ENCODE data around the gene MT1E. TPM values are rescaled to one million over a fixed set of nuclear protein-coding genes. Genes with fewer than 3 reads are reported as not detected.

The MT1E gene
- polyA plus RNA-seq, 1 donor from 2014 or later, result not detected

- H3F3A ChIP-seq (ENCODE audit: insufficient read depth, low read length, poor library complexity, severe bottlenecking), result no peaks in the 10 kb centered on the region
- H3K27ac ChIP-seq (ENCODE audit: low read length), result no peak within 1 kb of the TSS
- TF ChIP-seq POLR2AphosphoS5 (IDR thresholded peaks at IDR 0.05) (no peak), SMC3 (conservative IDR thresholded peaks at IDR 0.05; ENCODE audit: poor library complexity) (no peak), CTCF (IDR thresholded peaks at IDR 0.05; ENCODE audit: poor library complexity, severe bottlenecking) (no peak), MXI1 (conservative IDR thresholded peaks at IDR 0.05; ENCODE audit: poor library complexity, severe bottlenecking) (no peak)
- no peaks in the 10 kb centered on the region for H3K9me2 ChIP-seq (ENCODE audit: insufficient read depth, low read length)
- no peak within 1 kb of the TSS for H3K4me2 ChIP-seq (ENCODE audit: low read length)
- peak within 1 kb of the TSS; percentile 46 for H3K4me3 ChIP-seq (ENCODE audit: low read length)
- H3K9ac ChIP-seq (ENCODE audit: low read length), result no peak within 1 kb of the TSS
- H3K9me3 ChIP-seq (ENCODE audit: low read length), result no peaks in the 10 kb centered on the region
- H3K27me3 ChIP-seq (ENCODE audit: insufficient read depth, low read depth, low read length), result peaks cover 99% of the 10 kb centered on the region
- no peak within 1 kb of the TSS for H2AFZ ChIP-seq (ENCODE audit: low read depth, low read length)
- H3K36me3 ChIP-seq (ENCODE audit: insufficient read depth, low read length), result no peaks in the 10 kb centered on the region
- H4K20me1 ChIP-seq (ENCODE audit: insufficient read depth), result no peaks in the 10 kb centered on the region
- H3K79me2 ChIP-seq (replicated peaks; ENCODE audit: insufficient read depth, low read length), result no peaks in the 10 kb centered on the region
Observed at GRCh38 chr16:56667581-56668571, 42.3 kb downstream of the MT1E start, which contains the start of gene MT1G. Gene MT1G (minus strand): TSS chr16:56668065. CDS start chr16:56667993, 72 bp downstream.

- Histone ChIP-seq H3K27me3 (ENCODE audit: insufficient read depth, low read depth, low read length) (peaks cover 99% of the 10 kb centered on the region), H3F3A (ENCODE audit: insufficient read depth, low read length, poor library complexity, severe bottlenecking) (no peaks in the 10 kb centered on the region), H3K9ac (ENCODE audit: low read length) (no peak within 1 kb of the TSS), H3K4me2 (ENCODE audit: low read length) (no peak within 1 kb of the TSS), H3K36me3 (ENCODE audit: insufficient read depth, low read length) (no peaks in the 10 kb centered on the region), H3K4me3 (ENCODE audit: low read length) (no peak within 1 kb of the TSS), H3K79me2 (replicated peaks; ENCODE audit: insufficient read depth, low read length) (no peaks in the 10 kb centered on the region), H3K27ac (ENCODE audit: low read length) (no peak within 1 kb of the TSS), H4K20me1 (ENCODE audit: insufficient read depth) (no peaks in the 10 kb centered on the region), H3K9me3 (ENCODE audit: low read length) (no peaks in the 10 kb centered on the region), H2AFZ (ENCODE audit: low read depth, low read length) (no peak within 1 kb of the TSS), H3K9me2 (ENCODE audit: insufficient read depth, low read length) (no peaks in the 10 kb centered on the region)
- no peak for TF ChIP-seq SMC3 (conservative IDR thresholded peaks at IDR 0.05; ENCODE audit: poor library complexity)
- peak; percentile 58 for TF ChIP-seq EZH2 (IDR thresholded peaks at IDR 0.05; ENCODE audit: borderline replicate concordance, insufficient read depth, low read length, poor library complexity, severe bottlenecking)
Observed at GRCh38 chr16:56669005-56669839, 43.6 kb downstream of the MT1E start, which contains the start of gene MT1H. Gene MT1H (plus strand): TSS chr16:56669814. CDS start chr16:56669885, 71 bp downstream.

GRCh38 chr16:56669840-56670619 is 44.4 kb downstream of the MT1E start:
- no peaks in the 10 kb centered on the region for H3K79me2 ChIP-seq (replicated peaks; ENCODE audit: insufficient read depth, low read length)
- H3K4me2 ChIP-seq (ENCODE audit: low read length), result no peak overlapping the region
- H3K27me3 ChIP-seq (ENCODE audit: insufficient read depth, low read depth, low read length), result peaks cover 93% of the 10 kb centered on the region
- no peaks in the 10 kb centered on the region for H3K9me3 ChIP-seq (ENCODE audit: low read length)
- no peak overlapping the region for H3K27ac ChIP-seq (ENCODE audit: low read length)
- H3F3A ChIP-seq (ENCODE audit: insufficient read depth, low read length, poor library complexity, severe bottlenecking), result no peaks in the 10 kb centered on the region
- no peak overlapping the region for H2AFZ ChIP-seq (ENCODE audit: low read depth, low read length)
- H4K20me1 ChIP-seq (ENCODE audit: insufficient read depth), result no peaks in the 10 kb centered on the region
- no peaks in the 10 kb centered on the region for H3K36me3 ChIP-seq (ENCODE audit: insufficient read depth, low read length)
- no peak for TF ChIP-seq POLR2AphosphoS5 (IDR thresholded peaks at IDR 0.05)
- no peaks in the 10 kb centered on the region for H3K9me2 ChIP-seq (ENCODE audit: insufficient read depth, low read length)
- H3K9ac ChIP-seq (ENCODE audit: low read length), result no peak overlapping the region
- no peak overlapping the region for H3K4me3 ChIP-seq (ENCODE audit: low read length)
